Activated CD8-positive, alpha-beta memory T cell treated with anti-CD3 and anti-CD28 coated beads for 4 hours (primary cell): Measurements from ENCODE around the gene NFE2L3.
"Not testable (repeated sequence)": the region's sequence is repeated elsewhere in the genome, so short reads cannot be mapped to it uniquely, and the experiment has no call there.

Experiments used
- DNase-seq, 2 donors: peaks; one replicate each; pipeline ENCODE4 v3.0.0-alpha.2; 2020; ENCODE audit warnings: low read depth in 2 of 2

The NFE2L3 gene

DNA sequence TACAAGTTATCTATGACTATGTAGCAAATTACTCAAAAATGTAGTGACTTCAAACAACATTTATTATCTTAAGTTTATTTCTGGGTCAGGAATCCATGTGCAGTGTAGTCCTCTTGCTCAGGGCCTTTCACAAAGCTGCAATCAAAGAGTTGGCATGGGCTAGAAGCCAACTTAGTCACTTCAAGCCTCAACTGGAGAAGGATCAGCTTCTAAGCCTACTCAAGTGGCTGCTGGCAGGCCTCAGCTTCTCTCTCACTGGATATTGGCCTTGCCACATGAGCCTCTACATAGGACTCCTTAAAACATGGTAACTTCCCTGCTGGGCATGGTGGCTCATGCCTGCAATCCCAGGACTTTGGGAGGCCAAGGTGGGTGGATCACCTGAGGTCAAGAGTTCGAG is 5.0 kb upstream of the NFE2L3 start:
- no peak for DNase-seq

- not testable (repeated sequence) for DNase-seq
These were observed 4.2 kb upstream of the NFE2L3 start for GRCh38 chr7:26147646-26148306.

GRCh38 chr7:26148307-26148700 is 3.7 kb upstream of the NFE2L3 start:
- DNase-seq: not testable (repeated sequence)

- no peak for DNase-seq
These were observed 2.5 kb upstream of the NFE2L3 start for GRCh38 chr7:26149391-26149977.

GRCh38 chr7:26151096-26151495 is 902 bp upstream of the NFE2L3 start:
- no peak for DNase-seq

GRCh38 chr7:26151650-26151952 is 397 bp upstream of the NFE2L3 start:
- no peak for DNase-seq

- not testable (repeated sequence) for DNase-seq
These were observed 813 bp downstream of the NFE2L3 start for GRCh38 chr7:26152782-26153240.

- no peak for DNase-seq
These were observed 1.3 kb downstream of the NFE2L3 start for GRCh38 chr7:26153241-26153822.

GRCh38 chr7:26153823-26154783 is 2.1 kb downstream of the NFE2L3 start:
- no peak for DNase-seq

DNA sequence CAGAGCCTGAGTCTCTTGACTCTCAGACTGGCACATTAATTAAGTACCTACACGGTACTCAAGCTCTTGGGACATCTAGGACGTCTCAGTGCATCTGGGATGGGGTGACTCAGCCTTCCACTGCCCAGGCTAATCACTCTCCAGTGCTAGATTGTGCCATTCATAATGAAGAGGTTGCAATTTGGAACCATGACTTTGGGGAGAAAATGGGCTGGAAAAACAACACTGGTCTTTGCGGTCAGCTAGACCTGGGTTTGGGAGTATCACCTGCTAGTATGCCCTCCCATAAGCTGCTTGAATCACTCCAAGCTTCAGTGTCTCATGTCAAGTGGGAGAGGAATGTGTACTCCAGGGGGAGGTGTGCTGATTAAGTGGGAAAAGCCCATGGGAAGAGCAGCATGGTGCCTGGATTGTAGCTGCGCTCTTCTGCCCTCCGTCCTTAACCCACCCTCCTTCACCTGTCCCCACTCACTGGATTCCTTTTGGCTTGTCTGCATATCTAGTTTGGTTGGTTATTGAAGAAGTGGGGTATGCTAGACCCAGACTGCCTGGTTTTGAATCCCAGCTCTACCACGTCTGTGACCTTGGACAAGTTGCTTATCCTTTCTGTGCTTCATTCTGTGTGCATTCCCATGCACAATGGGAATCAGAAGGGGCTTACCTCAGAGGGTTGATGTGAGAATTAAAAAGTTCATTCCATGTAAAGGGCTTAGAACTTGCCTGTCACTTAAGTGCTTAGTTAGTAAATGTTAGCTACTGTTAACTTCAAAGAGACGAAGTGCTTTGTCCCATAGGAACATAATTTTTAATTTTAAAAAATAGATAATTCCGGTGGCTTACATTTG is 3.8 kb downstream of the NFE2L3 start:
- DNase-seq: no peak

- peak; percentile 23 to 39 for DNase-seq
These were observed 4.7 kb downstream of the NFE2L3 start for GRCh38 chr7:26156451-26157420.

DNA sequence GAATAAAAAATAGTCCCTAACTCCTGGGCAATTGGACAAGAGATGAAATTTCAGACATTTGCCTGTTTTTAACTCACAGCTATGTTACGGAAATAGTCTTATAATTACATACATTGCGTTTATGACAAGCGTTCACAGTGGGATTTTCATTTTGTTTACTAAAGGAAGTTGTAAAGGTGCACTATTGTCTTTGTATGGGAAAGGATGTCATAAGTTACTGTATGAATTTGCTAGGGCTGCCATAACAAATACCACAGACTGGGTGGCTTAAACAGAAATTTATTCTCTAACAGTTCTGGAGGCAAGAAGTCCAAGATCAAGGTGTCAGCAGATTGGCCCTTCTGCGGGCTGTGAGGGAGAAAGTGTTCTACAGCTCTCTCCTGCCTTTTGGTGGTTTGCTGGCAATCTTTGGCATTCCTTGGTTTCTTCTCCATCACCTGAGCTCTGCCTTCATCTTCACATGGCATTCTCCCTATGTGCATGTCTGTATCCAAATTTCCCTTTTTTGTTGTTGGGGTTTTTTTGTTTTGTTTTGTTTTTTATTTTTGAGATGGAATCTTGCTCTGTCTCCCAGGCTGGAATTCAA is 5.6 kb downstream of the NFE2L3 start:
- DNase-seq: no peak

GRCh38 chr7:26159243-26159642 is 7.2 kb downstream of the NFE2L3 start:
- DNase-seq: no peak

DNA sequence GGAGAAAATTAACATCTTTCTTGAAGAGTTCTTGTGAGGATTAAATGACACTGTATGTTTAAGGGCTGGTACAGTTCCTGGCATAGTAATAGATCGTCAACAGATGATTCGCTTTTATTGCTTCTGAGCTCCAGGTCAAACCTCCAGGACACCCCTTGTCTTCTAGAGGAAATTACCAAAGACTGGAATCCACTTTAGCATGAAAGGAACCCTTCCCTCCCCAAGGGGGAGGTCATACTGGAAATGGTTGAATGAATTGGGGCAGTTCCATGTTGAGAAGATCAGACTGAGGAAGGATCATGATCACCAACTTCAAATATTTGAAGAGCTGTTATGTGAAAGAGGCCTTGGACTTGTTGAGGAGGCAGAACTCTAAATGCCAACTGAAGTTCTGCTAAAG is 8.9 kb downstream of the NFE2L3 start:
- DNase-seq: no peak

DNA sequence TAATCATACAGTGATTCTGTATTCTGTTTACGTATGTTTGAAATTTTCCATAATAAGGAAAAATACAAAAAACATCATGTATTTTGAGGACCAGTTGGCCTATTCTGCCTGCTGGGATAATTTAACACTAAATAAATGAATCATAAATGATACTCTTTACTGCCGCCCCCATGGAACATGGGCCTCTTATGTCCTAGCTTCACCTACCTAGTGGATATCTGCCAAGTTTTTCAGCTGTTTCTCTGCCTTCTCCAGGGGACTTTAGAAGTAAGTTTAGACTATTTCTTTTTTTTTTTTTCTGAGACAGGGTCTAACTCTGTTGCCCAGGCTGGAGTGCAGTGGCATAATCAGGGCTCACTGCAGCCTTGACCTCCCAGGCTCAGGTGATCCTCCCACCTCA is 10.4 kb downstream of the NFE2L3 start:
- DNase-seq: no peak

DNA sequence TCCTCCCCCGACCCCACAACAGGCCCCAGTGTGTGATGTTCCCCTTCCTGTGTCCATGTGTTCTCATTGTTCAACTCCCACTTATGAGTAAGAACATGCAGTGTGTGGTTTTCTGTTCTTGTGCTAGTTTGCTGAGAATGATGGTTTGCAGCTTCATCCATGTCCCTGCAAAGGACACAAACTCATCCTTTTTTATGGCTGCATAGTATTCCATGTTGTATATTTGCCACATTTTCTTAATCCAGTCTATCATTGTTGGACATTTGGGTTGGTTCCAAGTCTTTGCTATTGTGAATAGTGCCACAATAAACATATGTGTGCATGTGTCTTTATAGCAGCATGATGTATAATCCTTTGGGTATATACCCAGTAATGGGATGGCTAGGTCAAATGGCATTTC is 11.8 kb downstream of the NFE2L3 start:
- DNase-seq: not testable (repeated sequence)

GRCh38 chr7:26165950-26166683 is 14.1 kb downstream of the NFE2L3 start:
- no peak for DNase-seq

DNA sequence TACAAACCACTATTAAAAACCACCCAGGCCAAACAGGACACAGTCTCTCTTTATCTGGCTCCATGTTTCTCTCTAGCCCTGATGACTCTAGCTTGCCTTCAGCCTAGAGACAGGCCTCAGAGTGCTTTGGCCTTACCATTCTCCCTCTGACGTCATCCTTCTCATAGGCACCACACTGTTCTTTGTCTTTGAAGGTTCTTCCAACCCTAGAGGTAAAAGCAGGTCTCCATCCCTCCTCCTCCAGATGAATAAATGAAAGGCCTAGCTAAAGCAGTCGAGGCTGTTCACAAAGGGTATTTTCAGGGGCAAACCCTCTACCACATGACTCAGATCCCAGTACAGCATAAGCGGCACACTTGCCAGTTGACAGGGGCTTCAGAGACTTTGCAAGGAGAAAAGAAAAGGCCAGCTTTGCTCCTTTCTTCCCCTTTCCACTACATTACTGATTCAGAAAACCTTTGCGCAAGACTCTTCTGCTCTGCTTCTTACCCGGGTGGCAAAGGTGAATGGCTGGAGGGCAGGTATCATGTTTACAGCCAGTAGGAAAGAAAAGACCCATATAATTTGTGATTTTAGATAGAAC is 14.8 kb downstream of the NFE2L3 start:
- no peak for DNase-seq
